Kidney tubule cell (primary cell): ENCODE data around the gene ZNF592.

ENCODE experiments used
- DNase-seq: peaks from one replicate; pipeline ENCODE4 v3.0.0-alpha.2; 2018; ENCODE audit warnings: low spot score

The ZNF592 gene, protein sequence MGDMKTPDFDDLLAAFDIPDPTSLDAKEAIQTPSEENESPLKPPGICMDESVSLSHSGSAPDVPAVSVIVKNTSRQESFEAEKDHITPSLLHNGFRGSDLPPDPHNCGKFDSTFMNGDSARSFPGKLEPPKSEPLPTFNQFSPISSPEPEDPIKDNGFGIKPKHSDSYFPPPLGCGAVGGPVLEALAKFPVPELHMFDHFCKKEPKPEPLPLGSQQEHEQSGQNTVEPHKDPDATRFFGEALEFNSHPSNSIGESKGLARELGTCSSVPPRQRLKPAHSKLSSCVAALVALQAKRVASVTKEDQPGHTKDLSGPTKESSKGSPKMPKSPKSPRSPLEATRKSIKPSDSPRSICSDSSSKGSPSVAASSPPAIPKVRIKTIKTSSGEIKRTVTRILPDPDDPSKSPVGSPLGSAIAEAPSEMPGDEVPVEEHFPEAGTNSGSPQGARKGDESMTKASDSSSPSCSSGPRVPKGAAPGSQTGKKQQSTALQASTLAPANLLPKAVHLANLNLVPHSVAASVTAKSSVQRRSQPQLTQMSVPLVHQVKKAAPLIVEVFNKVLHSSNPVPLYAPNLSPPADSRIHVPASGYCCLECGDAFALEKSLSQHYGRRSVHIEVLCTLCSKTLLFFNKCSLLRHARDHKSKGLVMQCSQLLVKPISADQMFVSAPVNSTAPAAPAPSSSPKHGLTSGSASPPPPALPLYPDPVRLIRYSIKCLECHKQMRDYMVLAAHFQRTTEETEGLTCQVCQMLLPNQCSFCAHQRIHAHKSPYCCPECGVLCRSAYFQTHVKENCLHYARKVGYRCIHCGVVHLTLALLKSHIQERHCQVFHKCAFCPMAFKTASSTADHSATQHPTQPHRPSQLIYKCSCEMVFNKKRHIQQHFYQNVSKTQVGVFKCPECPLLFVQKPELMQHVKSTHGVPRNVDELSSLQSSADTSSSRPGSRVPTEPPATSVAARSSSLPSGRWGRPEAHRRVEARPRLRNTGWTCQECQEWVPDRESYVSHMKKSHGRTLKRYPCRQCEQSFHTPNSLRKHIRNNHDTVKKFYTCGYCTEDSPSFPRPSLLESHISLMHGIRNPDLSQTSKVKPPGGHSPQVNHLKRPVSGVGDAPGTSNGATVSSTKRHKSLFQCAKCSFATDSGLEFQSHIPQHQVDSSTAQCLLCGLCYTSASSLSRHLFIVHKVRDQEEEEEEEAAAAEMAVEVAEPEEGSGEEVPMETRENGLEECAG (N-terminal part only)

DNA sequence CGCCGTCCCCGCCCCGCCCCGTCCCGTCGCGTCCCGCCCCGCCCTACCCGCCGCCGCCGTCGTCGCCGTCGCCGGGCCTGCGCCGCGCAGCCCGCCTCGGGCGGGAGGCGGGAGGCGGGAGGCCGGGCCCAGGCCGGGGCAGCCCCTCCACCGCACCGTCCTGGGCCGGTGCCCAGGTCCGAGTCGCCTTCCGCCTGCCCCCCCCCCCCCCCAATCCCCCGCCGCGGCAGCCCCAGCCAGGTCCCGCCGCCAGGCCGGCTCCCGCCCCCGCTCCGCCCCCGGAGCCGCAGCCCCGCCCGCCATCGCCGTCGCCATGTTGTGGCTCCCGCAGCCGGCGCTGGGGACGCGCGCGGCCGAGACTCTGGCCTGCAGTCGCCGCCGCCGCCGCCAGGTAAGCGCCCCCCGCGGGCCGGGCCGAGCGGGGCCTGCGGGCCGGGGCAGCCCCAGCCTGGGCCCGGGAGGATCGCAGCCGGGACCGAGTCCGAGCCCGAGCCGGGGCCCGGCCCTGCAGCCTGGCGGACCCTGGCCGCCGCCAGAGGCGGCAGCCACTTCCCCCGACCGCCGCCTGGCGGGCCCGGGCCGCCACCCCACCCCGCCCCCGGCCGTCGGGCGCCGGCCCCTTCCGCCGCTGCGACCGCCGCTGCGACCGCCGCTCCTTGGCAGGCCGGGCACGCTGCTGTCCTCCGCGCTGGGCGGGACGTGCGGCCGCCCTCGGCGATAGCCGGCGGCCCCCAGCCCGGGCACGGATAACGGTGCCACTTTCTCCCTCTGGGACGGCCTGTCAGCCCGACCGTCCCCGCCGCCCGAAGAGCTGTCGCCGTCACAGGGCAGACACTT lies at the start of gene ZNF592:
ZNF592 (plus strand) TSS at position 319 of the 837 bp plus-strand sequence. CDS start 34,084 bp downstream, outside the sequence.
- peak; percentile 88 for DNase-seq

DNA sequence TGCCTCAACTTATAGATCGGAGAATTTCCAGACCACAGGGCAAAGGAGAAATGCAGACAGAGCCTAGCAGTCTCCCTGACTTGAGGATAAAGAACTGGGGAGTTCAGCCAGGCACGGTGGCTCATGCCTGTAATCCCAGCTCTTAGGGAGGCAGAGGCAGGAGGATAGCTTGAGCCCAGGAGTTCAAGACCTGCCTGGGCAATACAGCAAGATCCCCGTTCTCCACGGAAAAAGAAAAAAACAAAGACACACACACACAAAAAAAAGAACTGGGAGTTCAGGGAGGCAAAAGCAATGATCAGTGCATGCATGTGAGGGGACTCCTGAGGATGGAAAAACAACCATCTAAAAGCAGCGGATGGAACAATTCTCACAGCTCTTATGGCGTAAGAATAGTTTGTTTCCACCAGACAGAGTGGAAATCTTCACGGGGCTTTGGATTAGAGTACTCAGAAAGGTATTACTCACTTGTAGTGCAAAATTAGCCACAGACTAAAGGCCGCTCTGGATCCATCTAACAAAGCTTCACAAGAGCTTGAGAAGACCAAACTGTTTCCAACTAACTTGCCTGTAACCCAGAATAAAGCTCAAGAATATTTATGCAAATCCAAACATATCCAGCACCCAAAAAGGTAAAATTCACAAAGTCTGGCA lies 48.7 kb upstream of the ZNF592 start:
- no peak for DNase-seq

DNA sequence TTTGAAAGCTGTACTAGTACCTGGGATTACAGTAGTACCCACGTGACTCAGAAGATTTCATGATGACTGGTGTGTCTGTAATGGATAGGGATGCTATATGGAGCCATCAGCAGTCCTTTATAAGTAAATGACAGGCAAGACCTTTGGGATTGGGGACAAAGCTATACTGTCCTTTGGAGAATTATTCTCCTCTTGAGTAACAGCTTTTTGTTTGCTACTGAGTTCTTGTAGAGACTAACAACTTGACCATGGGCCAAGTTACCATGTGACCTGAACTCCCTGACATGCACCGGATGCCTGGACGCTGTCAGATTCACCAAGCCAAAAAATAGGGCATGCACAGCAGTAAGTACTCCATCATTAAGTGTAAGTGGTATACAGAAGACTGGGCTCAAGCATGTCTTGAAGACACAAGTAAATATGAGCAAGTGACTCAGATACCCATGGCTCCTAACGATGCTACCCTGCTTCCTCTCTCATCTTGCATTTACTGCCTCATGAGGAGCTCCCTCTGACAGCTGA lies 45.4 kb upstream of the ZNF592 start:
- DNase-seq = peak; percentile 23

DNA sequence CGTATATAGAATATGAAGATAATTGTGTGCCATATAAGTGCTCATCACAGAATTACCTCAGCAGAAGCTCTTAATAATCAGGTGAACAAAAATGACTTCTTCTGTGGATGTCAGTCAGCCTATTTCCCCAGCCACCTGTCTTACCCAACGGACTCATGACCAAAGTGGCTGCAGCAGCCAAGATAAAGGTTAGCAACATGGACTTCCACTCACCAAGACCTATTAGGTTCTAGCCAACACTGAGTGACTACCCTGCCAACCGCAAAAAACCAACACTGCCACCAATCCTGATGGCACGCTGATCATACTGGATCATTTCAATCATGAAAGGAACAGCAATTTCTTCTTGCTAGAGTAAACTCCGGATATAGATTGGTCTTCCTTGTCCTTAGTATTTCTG lies 44.6 kb upstream of the ZNF592 start:
- DNase-seq = no peak

DNA sequence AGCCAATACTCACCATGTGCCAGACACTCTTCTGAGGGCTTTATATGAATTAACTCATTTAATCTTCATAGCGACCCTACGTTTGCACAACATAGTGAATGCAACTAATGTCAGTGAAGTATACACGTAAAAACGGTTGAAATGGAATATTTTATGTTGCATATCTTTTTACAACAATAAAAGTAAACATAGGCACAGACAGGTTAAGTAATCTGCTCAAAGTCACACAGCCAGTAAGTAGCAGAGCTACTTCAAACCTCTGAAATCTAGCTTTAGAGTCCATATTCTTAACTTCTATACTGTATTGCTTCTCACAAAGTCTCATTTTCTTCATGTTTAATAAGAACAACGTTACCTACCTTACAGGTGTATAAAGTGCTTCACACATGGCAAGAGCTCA lies 34.0 kb upstream of the ZNF592 start:
- DNase-seq = no peak

DNA sequence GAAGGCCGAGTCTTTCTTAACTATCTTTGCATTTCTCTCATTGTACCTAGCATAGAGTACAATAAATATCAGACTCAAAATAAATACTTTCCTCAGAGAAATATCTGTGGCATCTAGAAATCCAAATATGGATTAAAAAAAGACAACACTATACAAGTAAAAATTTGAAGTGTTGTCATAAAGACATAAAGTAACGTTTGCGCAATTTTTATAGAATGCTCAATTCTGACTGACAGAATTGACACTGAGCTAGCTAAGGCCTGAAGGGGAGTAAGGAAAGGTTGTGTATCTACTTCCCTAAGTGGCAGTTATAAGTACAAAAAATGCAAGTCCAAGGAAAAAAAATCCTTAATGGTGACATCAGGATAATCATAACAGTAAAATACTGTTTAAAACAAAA lies 33.6 kb upstream of the ZNF592 start:
- no peak for DNase-seq

DNA sequence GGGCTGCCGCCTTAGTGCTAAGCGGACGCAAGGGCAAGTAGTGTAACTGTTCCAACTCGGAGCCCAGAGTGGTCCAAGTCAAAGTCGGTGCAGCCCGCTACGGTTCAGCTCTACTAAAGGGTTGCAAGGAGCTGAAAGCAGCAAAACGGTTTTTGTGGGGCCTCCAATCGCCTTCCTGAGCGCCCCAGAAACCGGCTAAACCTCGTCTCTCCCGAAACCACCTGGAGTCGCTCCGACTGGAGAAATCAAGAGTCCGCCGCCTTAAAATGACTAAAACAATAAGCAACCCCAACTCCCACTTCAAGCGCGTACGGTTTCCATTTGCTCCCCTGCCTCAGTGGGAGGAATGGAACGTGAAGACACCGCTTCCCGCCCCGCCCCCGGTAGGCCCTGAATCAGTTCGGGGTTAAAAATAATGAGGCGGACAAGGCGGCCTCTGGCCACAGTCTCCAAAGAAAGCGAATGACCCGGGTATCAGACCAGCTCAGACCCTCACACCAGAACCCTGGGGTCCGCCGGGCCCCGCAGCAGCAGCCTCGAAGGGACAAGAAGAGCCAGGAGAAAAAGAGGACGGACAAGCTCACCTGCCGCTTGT lies 32.9 kb upstream of the ZNF592 start:
- DNase-seq = peak; percentile 25

DNA sequence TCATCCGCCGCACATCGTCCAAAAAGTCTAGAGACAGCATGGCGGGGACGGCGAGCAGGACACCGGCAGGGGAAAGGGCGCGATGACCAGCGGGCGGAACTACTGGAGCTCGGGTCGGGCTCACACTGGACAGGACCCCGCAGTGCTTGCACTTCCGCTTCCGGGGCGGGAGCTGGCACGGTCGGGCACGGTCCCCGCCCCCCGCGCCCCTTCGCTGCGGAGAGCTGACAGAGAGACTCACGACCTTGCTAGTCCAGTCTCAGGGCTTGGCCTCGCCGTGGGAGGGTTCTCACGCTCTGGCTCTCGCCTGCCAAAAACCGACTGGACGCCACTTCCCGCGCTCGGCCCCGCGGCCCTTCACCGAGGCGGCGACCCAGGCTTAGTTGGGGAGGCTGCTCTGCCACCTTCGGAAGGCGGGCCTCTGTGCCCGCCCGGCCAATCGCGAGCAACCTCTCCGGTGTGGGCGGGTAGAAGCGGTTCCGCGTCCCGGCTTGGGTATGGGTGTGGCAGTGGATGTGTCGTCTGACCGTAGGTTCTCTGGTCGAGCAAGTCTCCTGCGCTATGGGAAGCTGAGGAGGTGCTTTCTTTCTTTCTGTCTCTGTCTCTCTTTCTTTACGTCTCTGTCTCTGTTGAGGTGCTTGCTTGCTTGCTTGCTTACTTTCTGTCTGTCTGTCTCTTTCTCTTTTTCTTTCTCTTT lies 32.2 kb upstream of the ZNF592 start, which contains the start of gene SEC11A:
SEC11A (minus strand) TSS at position 104 of the 697 bp plus-strand sequence; CDS start at position 40, 64 bp downstream.
- DNase-seq = peak; percentile 97

DNA sequence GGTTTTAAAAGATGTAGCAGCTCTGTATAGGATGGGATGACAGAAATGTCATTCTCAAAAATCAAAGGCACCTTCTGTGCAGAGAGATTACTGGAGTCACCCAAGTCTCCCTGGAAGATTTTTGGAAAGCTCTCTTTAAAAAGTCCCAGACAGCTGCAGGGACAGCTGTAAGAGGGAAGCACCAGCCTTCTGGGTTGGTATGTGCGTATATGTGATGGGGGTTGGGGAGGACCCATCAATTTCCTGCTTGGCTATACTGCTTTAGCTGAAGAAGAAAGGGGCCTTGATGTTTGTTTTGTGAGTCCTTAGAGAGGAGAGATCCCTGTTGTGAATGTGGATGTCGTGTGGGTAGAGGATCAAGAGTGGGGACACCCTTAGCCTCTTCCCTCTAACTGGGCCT lies 27.0 kb upstream of the ZNF592 start:
- DNase-seq = no peak

DNA sequence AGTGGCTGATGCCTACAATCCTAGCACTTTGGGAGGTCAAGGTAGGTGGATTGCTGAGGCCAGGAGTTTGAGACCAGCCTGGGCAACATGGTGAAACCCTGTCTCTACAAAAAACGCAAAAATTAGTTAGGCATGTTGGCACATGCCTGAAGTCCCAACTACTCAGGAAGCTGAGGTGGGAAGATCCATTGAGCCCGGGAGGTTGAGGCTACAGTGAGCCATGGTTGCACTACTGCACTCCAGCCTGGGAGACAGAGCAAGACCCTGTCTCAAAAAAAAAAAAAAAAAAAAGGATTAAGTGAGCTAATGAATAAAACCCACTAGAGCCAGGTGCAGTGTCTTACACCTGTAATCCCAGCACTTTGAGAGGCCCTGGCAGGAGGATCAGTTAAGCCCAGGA lies 25.8 kb upstream of the ZNF592 start:
- DNase-seq = no peak

DNA sequence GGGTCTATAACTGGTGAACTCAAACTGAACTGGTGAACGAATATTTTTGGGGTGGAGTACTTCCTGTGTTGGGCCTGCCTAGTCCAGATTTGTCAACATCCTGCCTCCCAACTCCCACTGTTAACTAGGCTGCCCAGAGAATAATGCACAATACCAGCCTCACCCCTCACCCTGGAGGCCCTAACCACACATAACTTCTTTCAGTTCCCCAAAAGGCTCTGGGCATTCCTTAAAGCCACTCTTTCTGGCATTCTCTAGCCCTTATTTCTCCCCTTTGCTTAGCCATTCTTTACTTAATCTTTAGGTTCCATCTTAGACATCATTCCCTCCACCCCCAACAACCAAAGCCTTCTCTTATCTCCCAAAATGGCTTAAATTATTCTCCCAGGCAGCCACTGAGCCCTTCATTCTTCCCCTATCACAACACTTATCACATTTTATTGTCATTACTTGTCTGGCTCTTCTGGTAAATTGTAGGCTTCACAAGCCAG lies 23.3 kb upstream of the ZNF592 start:
- DNase-seq = no peak

DNA sequence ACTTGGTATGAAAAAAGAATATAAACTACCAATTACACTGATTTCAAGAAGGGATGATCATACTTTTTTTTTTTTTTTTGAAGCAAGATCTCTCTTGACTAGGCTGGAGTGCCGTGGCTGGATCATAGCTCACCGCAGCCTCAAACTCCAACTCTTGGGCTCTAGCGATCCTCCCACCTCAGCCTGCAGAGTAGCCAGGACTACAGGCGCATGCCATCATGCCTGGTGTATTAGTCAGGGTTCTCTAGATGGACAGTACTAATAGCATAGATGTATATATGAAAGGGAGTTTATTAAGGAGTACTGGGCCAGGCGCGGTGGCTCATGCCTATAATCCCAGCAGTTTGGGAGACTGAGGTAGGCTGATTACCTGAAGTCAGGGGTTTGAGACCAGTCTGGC lies 21.0 kb upstream of the ZNF592 start:
- no peak for DNase-seq

DNA sequence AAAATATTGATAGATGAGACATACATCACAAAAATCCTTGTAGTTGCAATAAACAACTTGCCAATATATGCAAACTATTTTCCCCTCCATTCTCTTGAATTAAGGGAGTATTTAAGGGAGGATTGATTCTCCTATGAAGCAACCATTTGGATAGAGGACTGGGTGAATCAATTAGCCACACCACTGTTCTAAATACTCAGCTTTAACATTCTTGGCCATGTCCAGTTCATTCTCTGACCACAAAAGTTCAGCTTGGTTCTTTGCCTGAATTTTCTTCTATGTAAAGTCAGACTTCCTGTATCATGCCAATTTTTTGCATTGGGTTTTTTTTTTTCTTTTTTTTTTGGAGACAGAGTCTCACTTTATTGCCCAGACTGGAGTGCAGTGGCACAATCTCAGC lies 16.6 kb upstream of the ZNF592 start:
- no peak for DNase-seq

DNA sequence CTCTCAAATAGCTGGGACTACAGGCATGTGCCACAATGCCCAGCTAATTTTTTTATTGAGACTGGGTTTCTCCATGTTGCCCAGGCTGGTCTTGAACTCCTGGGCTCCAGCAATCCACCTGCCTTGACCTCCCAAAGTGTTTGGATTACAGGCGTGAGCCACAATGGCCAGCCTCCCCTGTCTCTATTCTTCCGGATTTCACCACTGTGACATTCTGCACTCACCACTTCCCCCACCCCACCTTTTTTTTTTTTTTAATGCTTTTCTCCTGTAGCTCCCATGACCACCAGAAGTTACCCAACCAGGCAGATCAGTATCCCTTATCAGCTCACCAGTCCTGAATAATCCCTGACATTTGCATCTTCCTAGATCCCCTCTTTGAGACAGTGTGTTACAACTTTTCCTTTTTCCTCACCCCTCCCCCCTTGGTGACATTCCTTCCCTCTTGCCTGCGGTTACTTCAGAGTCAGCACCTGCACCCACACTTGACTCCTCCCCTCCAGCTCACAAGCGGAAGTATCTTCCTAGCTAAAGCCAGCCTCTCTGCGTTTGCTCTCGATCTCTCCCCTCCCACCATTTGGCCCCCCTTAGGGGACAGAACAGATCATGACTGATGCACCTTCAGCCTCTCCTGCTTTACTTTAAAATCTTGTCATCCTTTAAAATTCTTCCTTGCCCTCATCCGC lies 13.5 kb upstream of the ZNF592 start:
- DNase-seq = peak; percentile 96

DNA sequence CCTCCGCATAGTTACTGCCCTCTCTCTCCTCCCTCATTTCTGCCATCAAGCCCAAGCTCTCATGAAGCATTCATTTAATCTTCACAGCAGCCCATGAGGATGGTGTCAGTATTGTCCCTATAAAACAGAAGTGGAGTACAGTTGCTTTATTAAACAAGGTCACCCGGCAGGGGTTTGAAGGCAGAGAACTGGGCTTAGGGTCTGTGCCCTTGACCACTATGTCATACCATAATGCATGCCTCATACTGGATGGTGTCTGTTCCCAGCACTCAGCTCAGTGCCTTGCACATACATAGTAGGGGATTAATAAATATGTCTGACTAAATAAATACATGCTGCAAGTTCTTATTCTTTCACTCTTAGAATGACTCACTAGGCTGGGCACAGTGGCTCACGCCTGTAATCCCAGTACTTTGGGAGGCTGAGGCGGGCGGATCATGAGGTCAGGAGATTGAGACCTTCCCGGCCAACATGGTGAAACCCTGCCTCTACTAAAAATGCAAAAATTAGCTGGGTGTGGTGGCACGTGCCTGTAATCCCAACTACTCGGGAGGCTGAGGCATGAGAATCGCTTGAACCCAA lies 12.8 kb upstream of the ZNF592 start:
- peak; percentile 64 for DNase-seq

DNA sequence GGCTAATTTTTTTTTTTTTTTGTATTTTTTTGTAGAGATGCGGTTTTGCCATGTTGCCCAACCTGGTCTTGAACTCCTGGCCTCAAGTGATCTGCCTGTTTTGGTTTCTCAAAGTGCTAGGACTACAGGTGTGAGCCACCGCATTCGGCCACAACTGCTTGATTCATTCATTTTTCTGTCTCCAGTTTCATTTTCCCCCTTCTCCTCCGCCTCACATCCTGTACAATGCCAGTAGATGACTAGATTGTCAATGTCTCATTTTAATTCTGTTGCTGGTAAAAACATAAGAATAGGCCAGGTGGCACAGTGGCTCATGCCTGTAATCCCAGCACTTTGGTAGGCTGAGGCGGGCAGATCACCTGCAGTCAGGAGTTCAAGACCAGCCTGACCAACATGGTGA lies 12.0 kb upstream of the ZNF592 start:
- no peak for DNase-seq

DNA sequence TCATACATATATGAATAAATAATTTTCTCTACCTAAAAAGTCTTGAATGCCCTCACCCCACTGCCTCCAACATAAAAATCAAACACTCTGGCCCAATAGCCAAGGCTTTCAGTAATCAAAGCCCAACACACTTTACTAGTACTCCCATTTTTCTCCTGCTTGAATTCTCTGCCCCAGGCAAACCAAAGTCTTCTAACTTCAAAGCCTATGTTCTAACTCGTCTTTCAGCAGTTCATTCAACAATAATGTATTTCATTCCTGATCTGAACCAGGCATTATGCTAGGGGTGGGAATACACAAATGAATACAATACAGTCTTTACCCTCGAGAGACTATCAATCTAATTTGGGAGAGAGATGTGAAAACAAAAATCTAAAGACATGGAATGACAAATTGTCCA lies 11.4 kb upstream of the ZNF592 start:
- no peak for DNase-seq

DNA sequence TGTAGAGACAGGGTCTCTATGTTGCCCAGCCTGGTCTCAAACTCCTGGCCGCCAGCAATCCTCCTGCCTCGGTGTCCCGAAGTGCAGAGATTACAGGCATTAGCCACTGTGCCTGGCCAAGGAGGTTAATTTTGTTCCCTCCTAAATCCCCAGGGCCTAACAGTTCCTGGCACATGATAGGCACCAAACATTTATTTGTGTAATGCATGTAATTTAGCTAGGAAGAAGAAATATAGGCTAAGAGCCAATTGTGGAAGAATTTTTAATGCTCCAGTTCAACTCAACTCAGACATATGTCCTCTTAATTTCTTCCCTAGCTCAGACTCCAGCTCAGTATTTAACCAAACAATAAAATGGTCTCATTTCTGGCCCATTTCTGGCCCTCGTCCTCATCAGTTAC lies 7.7 kb upstream of the ZNF592 start:
- no peak for DNase-seq
